HG03439 (cell line): ENCODE data around the gene C10orf90.

Experiments
- ATAC-seq: cut with Tn5 transposase; IDR thresholded peaks from one replicate; pipeline ENCODE4 v1.9.1; 2021; ENCODE audit warnings: mild to moderate bottlenecking, moderate library complexity; ENCODE audit not compliant: unreplicated experiment

Gene C10orf90

DNA sequence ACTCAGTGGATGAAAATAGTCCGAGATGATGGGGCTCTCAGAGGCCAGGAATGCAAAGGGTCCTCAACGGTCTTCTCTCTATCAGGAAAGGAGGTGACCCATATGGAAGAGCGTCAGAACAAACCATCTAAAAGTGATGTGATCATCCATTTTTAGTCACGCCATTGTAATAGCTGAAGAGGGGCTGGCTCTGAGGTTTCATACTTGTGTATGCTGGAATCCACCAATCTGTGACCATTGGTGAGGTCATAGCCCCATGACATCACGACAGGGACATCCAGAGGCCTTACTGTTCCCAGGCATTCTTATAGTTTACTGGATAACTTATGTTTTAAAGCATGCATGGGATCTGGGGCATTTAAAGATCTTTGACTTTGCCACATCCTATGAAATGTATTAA lies 83.6 kb downstream of the C10orf90 start:
- no peak for ATAC-seq

DNA sequence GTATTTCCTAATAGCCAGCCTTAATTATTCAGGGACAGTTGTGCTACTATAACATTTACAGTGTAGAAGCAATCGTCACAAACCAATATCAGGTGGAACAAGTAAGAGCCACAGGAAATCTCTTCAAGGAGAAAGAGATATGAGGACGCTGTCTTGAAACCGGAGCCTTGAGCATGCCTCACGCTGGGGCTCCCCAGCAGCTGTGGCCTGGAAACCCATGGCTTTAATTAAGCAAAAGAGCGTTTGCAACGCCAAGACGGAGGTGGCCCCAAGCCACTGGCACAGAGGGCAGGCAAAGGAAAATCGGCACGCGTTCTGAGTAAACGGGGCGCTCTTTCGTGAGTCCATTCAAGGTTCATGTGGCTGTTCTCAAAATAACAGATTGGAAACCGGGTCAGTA lies 84.4 kb downstream of the C10orf90 start:
- ATAC-seq: no peak

DNA sequence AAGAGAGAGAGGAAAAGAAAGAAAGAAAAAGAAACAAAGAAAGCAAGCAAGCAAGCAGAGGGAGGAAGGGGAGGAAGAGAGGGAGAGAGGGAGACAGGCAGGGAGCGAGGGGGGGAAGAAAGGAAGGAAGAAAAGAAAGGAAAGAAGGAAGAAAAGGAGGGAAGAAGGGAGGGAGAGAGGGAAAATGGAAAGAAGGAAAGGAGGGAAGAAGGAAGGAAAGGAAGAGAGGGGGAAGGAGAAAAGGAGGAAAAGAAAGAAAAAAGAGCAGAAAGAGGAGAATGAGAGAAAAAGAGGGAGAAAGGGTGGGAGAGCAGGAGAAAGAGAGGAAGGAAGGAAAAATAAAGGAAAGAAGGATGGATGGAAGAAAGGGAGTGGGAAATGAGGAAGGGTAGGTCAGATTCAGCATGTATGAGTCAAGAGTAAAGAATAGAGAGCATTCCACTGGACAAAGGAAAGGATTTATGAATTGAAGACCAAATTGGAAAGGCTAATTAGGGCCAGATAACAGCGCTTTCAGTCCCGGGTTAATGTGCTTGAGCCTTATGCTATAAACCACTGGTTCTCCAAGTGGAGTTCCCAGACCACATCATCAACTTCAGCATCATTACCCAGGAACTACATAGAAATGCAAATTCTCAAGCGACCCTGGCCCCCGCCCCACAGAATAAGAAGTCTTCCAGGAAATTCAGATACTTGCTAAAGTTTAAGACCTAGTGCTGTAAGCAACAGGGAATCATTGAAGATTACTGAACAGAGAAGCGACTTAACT lies 85.1 kb downstream of the C10orf90 start:
- ATAC-seq: no peak

DNA sequence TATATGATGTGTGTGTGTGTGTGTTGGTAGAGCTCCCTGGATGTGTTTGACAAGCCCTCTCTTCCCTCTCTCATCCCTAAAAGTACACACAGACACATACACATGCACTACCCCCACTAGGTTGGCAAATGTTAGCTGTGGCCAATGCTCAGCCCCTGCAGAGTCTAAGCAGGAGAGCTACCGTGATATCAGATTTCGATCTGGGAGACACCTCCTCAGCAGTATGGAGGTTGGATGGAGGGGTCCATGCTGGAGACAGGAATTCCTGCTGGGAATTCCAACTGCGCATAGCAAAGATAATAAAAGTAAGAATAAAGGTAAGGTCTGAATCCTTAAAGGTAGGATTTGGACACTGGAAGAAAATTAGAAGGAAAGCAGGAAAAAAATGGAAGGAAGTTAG lies 85.7 kb downstream of the C10orf90 start:
- ATAC-seq: no peak

DNA sequence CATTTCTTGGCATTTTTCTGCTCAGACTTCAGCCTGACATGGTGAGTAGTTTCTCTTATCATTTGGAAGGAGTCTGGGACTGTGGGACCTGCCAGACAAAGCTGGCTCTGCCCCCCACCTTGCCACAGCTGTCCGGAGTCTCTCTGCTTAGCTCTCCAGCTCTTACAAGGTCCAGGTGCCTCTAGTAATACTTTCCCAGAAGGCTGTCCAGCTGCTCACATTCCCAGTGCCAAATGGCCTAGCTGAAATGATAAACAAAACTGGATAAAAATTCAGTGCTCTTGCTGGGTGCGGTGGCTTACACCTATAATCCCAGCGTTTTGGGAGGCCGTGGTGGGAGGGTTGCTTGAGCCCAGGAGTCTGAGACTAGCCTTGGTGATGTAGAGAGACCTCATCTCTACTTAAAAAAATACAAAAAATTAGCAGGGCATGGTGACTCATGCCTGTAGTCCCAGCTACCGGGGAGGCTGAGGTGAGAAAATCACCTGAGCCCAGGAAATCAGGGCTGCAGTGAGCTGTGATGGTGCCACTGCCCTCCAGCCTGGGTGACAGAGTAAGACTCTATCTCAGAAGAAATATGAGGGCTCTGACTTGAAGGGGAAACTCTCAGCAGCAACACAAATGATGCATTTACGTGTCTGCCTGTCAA lies 86.8 kb downstream of the C10orf90 start:
- ATAC-seq: no peak

DNA sequence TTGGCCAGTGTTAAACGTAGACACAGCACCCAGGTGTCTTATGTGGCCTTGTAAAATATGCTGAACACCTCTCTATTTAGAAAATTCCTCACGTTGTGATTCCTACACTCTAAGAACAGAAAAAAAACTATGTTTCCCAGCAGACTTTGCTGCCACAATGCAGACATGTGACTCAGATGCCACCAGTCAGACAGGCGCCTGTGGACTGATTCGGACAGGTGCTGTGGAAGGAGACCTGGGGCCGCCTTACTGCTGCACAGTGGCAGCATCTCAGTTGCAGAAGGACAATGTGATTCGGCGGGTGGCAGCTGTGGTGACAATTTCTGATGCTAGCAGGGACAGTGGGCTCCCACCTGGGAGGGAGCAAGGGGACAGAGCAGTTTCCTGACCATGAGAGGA lies 88.8 kb downstream of the C10orf90 start:
- no peak for ATAC-seq

DNA sequence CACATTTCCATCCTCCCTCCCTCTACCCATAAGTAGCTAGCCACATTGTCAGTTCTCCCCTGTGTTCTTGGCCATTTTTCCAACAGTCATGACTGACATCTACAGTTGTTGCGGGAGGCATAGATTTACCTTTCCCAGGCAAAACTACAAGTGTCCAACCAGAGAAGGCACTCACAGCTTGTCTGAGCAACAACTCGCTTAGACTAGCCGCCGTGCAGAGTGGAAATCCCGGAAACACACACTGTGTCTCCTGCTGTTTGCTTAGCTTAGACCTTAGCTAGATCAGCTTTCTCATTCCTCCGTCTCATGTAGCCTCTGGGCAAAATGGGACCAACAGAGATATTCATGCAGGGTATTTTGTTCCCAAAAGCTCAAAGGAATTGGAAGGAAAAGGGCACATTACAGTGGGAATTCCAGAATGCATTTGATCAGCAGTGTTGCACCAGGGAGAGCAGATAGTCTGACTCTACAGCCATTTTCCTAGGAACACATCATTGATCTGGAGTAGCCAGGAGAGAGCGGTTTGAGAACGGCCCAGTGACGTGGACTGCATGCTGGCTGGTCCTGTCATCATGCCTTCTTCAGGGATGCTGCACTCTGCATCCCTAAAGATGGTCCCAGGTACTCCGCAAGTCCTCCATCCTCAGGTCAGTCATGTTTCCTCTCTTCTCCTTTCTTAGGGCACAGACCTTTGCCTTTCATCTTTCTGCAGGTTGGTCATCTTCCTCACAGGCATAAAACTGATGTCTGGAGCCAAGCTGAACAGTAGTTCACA lies 89.4 kb downstream of the C10orf90 start:
- ATAC-seq: no peak

DNA sequence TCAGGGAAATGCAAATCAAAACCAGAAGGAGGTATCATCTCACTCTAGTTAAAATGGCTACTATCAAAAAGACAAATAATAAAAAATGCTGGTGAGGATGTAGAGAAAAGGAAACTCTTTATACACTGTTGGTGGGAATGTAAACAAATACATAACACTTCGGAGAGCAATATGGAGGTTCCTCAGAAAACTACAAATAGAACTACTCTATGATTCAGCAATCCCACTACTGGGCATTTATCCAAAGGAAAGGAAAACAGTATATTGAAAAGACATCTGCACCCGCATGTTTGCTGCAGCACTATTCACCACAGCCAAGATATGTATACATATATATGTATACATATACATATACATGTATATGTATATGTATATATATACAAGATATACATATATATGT lies 94.2 kb downstream of the C10orf90 start:
- no peak for ATAC-seq

DNA sequence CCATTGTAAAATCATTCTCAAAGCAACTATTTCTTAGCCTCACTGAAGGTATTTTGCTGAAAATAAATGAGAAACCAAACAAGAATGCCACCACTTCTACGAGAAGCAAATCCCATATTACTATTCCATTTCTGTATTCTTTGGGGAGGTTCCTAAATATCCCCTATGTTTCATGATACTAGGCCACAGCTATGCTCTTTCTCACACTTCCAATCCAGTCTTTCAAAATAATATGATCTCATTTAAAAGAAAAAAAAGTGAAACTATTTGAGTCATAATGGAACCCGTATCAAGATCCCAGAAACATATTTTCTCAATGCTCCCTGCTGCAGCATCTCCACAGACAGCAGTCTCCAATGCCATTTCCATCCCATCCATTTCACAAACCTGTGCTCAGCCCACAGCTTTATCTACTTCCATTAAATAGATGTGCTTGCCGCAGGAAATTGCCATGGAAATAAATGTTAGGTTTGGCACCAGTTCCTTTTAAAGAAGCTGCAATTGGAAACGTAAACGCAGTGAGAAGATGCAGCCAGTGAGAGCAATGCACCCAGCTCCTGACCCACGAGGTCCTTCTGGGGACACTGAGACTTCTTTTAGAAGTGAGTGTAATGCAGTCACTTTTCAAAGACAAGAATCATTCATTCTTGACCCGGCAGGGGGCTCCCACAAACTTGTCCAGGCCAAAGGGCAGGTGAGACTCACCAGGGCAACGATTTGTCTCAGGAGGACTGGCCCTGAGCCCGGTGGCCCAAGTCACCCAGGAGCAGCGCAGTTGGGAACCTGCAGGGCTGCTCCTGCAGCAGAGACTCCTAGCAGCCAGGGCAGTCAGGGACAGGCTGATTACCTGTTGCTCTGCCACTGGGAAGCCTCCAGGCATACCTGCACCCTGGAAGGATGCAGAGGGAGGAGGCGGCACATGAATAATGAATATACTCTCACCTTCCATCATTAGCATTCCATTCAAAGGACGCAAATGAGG lies 99.6 kb downstream of the C10orf90 start:
- no peak for ATAC-seq

DNA sequence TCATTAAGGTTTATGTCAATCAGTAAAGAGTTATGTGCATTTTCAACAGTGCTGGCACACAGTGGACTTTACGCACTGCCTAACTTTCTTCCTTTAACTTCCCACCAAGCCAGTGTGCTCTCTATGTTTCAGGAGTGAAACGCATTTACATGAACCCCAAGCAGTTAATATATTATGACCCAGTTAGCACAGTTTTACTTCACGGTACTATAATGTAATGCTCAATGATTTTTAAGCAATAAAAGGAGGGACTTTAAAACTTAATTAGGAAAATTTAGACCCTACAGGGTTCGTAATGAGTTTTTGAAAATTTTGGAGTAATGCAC lies 100.3 kb downstream of the C10orf90 start:
- no peak for ATAC-seq

DNA sequence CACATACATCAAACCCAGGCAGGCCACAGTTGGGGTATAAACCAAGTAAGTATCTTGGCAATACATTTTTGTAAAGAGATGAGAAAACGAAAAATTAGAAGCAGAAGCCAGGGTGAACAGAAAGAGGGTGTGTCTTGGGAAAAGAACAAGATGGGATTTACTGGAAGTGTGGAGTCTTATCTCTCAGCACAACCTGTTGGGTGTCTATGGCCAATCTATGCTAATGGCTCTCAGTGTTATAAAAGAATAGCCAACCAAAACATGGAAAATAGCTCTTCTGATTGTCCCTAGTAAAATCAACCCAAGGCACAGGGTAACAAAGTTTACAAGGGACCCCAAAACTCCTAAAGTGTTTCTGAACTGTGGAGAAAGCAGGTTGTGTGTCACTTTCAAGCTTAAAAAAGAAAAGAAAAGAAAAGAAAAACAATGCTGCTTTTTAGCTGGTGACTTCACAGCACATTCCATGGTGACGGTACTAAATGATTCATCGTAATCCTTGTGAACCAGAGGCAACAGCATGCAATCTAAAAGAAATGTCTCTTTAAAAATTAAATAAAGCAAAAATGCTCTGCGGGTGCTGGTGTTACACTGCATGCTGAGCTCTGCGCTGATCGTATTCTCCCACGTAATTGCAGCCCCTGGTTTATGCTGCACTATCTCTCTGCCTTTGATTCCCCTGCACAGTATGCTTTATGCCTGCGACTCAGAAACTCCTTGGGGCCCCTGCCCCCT lies 100.8 kb downstream of the C10orf90 start:
- no peak for ATAC-seq

DNA sequence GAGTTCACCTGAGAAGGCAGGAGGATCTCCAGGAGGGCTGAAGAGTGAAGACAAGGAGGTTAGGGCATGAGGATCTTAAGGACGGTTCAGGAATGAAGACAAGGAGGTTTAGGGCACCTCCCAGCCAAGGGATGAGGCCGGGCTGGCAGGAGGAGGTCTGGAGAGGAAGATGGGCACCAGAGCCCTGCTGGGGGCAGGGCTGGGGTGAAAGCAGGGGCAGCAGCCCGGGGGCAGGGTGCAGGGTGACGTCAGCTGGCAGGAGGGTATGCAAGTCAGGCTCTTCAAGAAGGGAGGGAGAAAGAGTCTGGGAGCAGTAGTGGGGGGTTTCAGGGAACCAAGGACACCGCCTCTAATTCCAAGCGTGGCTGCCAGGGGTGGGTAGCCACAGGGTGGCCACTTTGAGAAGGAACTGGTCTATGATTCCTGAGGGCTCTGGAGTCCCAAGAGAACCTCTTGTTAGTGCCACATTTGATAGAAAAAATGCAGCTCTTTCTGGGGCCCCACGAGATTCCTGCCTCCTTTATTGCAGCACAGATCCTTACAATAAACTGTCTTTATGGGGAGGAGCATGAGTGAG lies 101.6 kb downstream of the C10orf90 start:
- ATAC-seq: no peak

DNA sequence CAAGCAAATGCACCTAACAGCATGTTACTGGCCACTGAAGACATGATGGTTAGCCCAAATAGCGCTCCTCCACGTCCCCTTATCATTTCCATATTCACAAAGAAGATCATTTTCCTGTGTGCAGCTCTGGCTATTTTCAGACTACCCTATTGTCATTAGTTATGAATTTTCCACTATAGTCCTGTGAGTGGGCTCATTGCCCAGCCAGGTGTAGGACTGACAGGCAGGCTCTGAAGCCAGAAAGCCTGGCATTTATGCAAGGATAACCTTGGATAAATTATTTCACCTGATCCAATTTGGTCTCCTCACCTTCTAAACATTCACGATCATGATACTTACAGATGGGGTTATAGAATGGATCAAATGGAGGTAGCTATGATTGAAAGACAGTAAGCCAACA lies 104.6 kb downstream of the C10orf90 start:
- no peak for ATAC-seq

DNA sequence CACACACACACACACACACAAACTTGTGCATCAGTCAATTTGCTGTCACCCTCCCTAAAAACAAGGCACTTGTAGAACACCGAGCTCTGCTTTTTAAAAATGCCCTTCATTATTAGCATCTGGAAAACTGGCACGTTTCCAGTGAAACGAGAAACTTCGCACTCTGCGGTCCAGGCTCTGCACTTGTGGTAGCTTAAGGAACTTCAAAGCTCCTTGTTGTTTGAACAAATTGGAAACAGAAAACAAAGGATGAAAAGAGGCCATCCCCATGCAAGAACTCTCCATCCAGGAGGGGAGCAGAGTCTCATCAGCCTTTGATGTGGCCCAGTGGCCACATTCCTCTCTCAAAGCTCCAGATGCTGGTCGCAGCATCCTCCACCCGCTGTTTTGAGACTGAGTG lies 105.1 kb downstream of the C10orf90 start:
- ATAC-seq: no peak

DNA sequence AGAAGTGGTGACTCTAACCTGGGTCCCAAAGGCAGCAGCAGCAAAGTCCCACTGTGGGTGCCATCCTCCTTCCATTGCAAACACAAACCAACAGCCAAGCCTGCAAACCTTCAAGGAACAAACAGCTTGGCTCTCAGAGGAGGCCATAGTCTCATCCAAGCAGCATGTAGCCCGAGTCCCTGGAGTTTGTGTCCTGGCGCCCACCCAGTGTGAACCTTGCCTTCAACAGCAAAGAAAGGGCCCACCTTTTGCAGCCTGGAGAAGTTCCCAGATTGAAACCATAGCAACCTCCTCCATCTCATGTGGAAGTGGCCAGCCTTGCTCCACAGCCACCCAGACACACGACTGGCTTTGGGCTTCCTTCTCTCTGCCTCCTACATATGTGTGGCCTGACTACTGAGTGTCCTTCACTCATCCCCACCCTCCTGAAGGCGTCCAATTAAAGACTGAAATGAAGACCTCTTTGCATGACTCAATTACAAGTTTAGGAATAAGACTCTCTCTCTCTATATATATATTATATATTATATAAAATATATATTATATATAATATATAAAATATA lies 106.1 kb downstream of the C10orf90 start:
- no peak for ATAC-seq

DNA sequence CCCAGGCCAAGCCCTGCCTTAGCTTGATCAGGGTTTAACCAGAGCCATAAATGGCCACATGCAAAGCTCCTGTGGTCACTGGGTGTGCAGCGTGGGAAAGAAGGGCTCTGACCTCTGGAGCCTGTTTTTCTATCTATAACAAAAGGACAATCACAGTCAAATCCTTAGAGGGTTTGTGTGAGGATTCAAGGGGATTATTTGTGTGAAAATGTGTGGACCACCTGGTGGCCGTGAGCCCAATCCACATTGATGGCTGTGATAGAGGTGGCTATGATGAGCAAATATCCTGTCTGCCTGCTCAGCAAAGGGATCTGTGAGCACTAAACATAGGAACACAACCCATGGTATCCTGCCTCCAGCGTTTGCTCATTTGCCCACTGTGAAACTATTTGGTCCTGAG lies 107.1 kb downstream of the C10orf90 start:
- ATAC-seq: no peak

DNA sequence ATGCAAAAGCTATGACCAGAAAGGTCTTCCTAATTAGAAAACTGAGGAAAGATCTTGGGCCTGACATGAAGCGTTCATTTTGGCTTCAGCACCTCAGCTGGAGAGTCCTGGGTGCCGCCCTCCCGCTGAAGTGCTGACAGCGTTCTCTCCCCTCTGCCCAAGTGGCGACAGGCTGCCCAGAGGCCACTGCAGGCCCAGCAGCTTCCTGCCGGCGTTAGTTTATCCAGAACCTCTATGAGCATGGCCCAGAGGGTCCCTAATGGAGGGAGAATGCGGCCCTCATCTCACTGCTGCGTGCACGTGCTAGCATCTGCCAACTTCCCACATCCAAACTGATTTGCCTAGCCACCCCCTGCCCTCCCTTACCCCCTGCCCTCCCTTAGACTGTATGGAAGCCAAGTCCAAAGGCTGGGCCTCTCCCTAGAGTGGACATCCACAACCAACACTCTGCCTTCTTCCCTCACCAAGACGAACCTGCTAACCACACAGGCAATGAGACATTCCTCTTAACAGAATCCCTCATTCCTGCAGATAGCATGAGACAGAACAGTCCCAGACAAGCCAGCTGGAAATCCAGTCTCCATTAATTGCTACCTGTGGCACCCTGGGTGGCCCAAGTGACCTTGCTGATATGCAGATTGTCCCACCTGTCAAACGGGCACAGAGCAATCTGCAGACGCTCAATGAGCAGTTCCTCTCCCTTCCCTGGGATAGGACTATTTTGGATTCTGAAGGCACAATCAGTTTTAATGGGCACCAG lies 108.4 kb downstream of the C10orf90 start:
- ATAC-seq: no peak

DNA sequence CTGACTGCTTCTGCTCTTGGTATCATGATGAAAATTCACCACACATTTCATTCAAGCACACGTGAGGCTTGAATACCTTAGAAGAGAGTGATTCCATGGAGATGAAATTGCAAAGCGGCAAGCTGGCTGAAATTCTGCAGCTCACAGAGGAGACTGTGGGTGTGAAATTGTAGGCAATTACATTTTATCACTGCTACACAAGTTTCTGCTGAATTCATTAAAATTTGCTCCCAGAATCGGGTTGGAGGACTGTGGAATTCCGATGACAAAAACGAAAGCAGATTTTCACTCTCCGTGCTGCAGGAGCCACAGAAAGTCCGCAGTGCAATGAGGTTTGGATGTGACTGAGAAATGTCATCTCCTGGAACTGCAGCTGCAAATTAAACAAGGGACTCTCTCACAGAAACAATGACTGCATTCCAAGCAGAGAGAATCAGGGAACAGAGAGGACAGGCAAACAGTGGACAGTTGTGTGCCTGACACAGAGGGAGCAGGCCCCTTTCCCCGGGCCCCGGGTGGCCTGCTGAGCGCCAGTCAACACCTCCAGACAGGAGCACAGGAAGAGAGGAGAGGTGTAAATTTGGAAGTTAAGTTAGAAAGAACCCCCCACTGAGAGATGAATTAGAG lies 109.1 kb downstream of the C10orf90 start:
- ATAC-seq: no peak
